ENCODE data around the gene PTGER1. TPM values are rescaled to one million over a fixed set of nuclear protein-coding genes. Genes with fewer than 3 reads are reported as not detected.
A peak's percentile ranks its signal among the peaks of the same experiment; 100 is the strongest.

Gene PTGER1
- total and polyA plus RNA-seq, 2 experiments from 2014 or later, result 0.57 TPM; not detected in 1

DNA sequence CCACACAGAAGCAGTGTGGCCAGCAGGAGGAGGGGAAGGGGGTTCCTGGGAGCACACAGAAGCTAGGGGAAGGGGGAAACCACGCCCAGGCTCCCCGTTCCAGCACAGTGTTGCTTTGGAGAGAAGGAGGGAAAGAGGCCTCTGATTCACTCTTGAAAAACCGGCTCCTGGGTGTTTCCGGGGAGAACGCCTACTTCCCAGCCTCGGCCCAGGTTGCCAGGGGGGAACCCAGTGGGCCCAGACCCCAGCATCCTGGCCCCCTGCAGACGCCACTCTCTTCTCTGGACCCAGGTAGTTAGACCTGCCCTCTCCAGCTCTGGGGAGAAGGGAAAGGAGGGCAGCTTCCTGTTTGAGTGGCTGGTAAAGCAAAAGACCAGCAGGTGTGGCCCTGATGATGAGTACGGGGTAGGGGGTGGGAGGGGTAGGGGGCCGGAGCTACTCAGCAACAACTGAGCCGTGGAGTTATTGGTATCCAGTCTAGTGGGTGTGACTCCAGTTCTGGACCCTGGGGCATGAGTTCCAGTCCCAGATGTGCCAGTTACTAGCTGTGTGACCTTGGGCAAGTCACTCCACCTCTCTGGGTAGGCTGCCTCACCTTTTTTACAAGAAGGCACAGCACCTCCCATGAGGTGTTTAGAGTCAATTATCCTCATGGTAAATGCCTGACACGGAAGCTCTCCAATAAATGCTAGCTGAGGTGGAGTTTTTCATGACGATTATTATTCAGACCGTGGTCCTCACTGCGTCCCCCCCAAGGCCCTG is 19.9 kb upstream of the PTGER1 start (continued):
- TF ChIP-seq, protein P1, sequence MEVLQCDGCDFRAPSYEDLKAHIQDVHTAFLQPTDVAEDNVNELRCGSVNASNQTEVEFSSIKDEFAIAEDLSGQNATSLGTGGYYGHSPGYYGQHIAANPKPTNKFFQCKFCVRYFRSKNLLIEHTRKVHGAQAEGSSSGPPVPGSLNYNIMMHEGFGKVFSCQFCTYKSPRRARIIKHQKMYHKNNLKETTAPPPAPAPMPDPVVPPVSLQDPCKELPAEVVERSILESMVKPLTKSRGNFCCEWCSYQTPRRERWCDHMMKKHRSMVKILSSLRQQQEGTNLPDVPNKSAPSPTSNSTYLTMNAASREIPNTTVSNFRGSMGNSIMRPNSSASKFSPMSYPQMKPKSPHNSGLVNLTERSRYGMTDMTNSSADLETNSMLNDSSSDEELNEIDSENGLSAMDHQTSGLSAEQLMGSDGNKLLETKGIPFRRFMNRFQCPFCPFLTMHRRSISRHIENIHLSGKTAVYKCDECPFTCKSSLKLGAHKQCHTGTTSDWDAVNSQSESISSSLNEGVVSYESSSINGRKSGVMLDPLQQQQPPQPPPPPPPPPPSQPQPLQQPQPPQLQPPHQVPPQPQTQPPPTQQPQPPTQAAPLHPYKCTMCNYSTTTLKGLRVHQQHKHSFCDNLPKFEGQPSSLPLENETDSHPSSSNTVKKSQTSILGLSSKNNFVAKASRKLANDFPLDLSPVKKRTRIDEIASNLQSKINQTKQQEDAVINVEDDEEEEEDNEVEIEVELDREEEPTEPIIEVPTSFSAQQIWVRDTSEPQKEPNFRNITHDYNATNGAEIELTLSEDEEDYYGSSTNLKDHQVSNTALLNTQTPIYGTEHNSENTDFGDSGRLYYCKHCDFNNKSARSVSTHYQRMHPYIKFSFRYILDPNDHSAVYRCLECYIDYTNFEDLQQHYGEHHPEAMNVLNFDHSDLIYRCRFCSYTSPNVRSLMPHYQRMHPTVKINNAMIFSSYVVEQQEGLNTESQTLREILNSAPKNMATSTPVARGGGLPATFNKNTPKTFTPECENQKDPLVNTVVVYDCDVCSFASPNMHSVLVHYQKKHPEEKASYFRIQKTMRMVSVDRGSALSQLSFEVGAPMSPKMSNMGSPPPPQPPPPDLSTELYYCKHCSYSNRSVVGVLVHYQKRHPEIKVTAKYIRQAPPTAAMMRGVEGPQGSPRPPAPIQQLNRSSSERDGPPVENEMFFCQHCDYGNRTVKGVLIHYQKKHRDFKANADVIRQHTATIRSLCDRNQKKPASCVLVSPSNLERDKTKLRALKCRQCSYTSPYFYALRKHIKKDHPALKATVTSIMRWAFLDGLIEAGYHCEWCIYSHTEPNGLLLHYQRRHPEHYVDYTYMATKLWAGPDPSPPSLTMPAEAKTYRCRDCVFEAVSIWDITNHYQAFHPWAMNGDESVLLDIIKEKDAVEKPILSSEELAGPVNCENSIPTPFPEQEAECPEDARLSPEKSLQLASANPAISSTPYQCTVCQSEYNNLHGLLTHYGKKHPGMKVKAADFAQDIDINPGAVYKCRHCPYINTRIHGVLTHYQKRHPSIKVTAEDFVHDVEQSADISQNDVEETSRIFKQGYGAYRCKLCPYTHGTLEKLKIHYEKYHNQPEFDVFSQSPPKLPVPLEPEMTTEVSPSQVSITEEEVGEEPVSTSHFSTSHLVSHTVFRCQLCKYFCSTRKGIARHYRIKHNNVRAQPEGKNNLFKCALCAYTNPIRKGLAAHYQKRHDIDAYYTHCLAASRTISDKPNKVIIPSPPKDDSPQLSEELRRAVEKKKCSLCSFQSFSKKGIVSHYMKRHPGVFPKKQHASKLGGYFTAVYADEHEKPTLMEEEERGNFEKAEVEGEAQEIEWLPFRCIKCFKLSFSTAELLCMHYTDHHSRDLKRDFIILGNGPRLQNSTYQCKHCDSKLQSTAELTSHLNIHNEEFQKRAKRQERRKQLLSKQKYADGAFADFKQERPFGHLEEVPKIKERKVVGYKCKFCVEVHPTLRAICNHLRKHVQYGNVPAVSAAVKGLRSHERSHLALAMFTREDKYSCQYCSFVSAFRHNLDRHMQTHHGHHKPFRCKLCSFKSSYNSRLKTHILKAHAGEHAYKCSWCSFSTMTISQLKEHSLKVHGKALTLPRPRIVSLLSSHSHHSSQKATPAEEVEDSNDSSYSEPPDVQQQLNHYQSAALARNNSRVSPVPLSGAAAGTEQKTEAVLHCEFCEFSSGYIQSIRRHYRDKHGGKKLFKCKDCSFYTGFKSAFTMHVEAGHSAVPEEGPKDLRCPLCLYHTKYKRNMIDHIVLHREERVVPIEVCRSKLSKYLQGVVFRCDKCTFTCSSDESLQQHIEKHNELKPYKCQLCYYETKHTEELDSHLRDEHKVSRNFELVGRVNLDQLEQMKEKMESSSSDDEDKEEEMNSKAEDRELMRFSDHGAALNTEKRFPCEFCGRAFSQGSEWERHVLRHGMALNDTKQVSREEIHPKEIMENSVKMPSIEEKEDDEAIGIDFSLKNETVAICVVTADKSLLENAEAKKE (CRISPR knock-in tag; IDR thresholded peaks at IDR 0.05), result no peak

DNA sequence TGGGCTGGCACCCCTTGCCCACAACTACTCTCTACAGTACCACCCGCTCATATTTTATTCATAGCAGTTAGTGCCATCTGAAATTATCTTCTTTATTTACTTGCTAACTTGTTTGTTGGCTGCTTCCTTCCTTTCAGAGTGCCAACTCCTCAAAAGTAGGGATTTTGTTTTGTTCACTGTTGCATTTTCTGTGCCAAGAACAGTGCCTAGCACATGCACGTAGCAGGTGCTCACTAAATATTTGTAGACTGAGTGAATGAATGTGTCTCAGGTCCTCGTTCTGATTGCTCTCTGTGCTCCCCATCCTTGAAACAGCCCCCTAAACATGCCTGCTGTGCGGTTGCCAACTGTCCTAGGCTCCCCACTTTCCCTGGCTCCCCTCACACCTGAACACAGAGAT is 19.3 kb upstream of the PTGER1 start:
- peaks cover 8% of the 10 kb centered on the region; the same call in 1 of the 2 replicates for H4K20me1 ChIP-seq (replicated peaks; ENCODE audit: insufficient read depth)
- H3K9me2 ChIP-seq (ENCODE audit: insufficient read depth), result no peaks in the 10 kb centered on the region
- H3F3A ChIP-seq (replicated peaks; ENCODE audit: low read depth), result peaks cover 11% of the 10 kb centered on the region
- no peaks in the 10 kb centered on the region; the same call in 1 of the 2 replicates for H3K4me1 ChIP-seq (ENCODE audit: insufficient read depth)
- no peak overlapping the region for H2AFZ ChIP-seq
- H3K27ac ChIP-seq (ENCODE audit: low read depth), result no peak overlapping the region
- no peaks in the 10 kb centered on the region for H3K27me3 ChIP-seq (ENCODE audit: insufficient read depth)
- Mint-ChIP-seq H3K4me3 (peak overlapping the region; percentile 89), H3K36me3 (ENCODE audit: low read depth) (peaks cover 32% of the 10 kb centered on the region), H3K27ac (no peak overlapping the region), H3K4me1 (peaks cover 22% of the 10 kb centered on the region), H3K9me3 (no peaks in the 10 kb centered on the region), H3K27me3 (ENCODE audit: insufficient read depth, low read depth, poor library complexity) (peaks cover 16% of the 10 kb centered on the region)
- peaks cover 6% of the 10 kb centered on the region; the same call in 1 of the 2 replicates for H3K36me3 ChIP-seq (ENCODE audit: insufficient read depth)
- H3K4me2 ChIP-seq, result peak overlapping the region; percentile 95
- H3K4me3 ChIP-seq, result peak overlapping the region; percentile 90
- no peak for ATAC-seq
- DNase-seq (ENCODE audit: low spot score), result no peak
- peaks cover 28% of the 10 kb centered on the region for H3K79me2 ChIP-seq (replicated peaks; ENCODE audit: insufficient read depth)
- TF ChIP-seq, protein P1 (CRISPR knock-in tag; IDR thresholded peaks at IDR 0.05), result no peak
- TF ChIP-seq POLR2AphosphoS5 (IDR thresholded peaks at IDR 0.05; ENCODE audit: low read depth) (no peak), EZH2phosphoT487 (IDR thresholded peaks at IDR 0.05; ENCODE audit: unreplicated experiment) (no peak), CREB1 (CRISPR knock-in tag; IDR thresholded peaks at IDR 0.05; ENCODE audit: low read depth) (no peak), NANOG (IDR thresholded peaks at IDR 0.05; ENCODE audit: borderline replicate concordance) (no peak)
- TF ChIP-seq, protein P2, sequence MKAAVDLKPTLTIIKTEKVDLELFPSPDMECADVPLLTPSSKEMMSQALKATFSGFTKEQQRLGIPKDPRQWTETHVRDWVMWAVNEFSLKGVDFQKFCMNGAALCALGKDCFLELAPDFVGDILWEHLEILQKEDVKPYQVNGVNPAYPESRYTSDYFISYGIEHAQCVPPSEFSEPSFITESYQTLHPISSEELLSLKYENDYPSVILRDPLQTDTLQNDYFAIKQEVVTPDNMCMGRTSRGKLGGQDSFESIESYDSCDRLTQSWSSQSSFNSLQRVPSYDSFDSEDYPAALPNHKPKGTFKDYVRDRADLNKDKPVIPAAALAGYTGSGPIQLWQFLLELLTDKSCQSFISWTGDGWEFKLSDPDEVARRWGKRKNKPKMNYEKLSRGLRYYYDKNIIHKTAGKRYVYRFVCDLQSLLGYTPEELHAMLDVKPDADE (IDR thresholded peaks at IDR 0.05), result no peak

All from GM23338 (cell line).